Lung (tissue), 12 donors: Measurements from ENCODE around the gene PRELP. TPM values are rescaled to one million over a fixed set of nuclear protein-coding genes. Genes with fewer than 3 reads are reported as not detected.
A peak's percentile ranks its signal among the peaks of the same experiment; 100 is the strongest.

ENCODE experiments used
- ATAC-seq: fragments of 200-7000 bp; cut with Tn5 transposase; one replicate; pipeline ENCODE4 v1.9.1; 2020; ENCODE audit warnings: moderate number of reproducible peaks; ENCODE audit not compliant: insufficient read depth, low FRiP score
- DNase-seq, 3 donors: peaks; one replicate each; pipeline ENCODE4 v3.0.0-alpha.2; 2013 to 2017
- H3K27ac ChIP-seq, 2 donors: one replicate each; pipeline ENCODE4 v1.5.1; 2013; ENCODE audit warnings: mild to moderate bottlenecking in 2 of 2, moderate library complexity in 2 of 2, control low read depth in 1 of 2, inconsistent platforms in 1 of 2, low read depth in 1 of 2, low read length in 1 of 2
- H3K27me3 ChIP-seq, 3 donors: one replicate each; pipeline ENCODE4 v1.5.1; 2013; ENCODE audit warnings: low read length in 2 of 3; ENCODE audit not compliant: control insufficient read depth in 3 of 3, insufficient read depth in 3 of 3
- H3K36me3 ChIP-seq, 4 donors: one replicate each; pipeline ENCODE4 v1.5.1; 2013; ENCODE audit warnings: low read length in 4 of 4, mild to moderate bottlenecking in 1 of 4, moderate library complexity in 1 of 4; ENCODE audit not compliant: control insufficient read depth in 4 of 4, insufficient read depth in 4 of 4
- H3K4me1 ChIP-seq, 5 donors: one replicate each; pipeline ENCODE4 v1.5.1; 2013; ENCODE audit warnings: low read length in 5 of 5, mild to moderate bottlenecking in 2 of 5, moderate library complexity in 1 of 5; ENCODE audit not compliant: control insufficient read depth in 5 of 5, insufficient read depth in 5 of 5
- H3K4me3 ChIP-seq: one replicate; pipeline ENCODE4 v1.5.1; 2013; ENCODE audit warnings: mild to moderate bottlenecking, control low read depth, moderate library complexity
- H3K9ac ChIP-seq, 2 donors: one replicate each; pipeline ENCODE4 v1.5.1; 2013; ENCODE audit warnings: low read length in 2 of 2, control low read depth in 1 of 2; ENCODE audit not compliant: insufficient read depth in 1 of 2
- H3K9me3 ChIP-seq, 4 donors: one replicate each; pipeline ENCODE4 v1.5.1; 2013; ENCODE audit warnings: low read length in 3 of 4, mild to moderate bottlenecking in 1 of 4, moderate library complexity in 1 of 4; ENCODE audit not compliant: control insufficient read depth in 4 of 4, insufficient read depth in 3 of 4
- CTCF ChIP-seq: IDR thresholded peaks from 2 replicates; pipeline ENCODE4 v1.5.1; 2012; ENCODE audit warnings: mild to moderate bottlenecking; ENCODE audit errors: control extremely low read depth, extremely low read depth
- WGBS, 2 donors: extraction: QIAGEN DNeasy Blood & Tissue Kit; methylation state at CpG; one replicate each; pipeline ENCODE4 v1.1.7; 2013; 5-methylcytosine and 5-hydroxymethylcytosine counted together
- polyA plus RNA-seq, 2 donors: library from polyadenylated mRNA; stranded (reverse); fragments of 200-250 nt; gene quantifications; one replicate each; pipeline ENCODE4 v1.2.1, GENCODE V29; 2013
- total RNA-seq, 2 donors: library from RNA; depleted of rRNA in 1 of 2; stranded (reverse); fragments of >200 nt in 1 of 2; gene quantifications; one replicate each; pipeline ENCODE4 v1.2.1, GENCODE V29; 2014 to 2021
- donor health status: control.
- donor health status: control.
- donor health status: Bipolar disorder and iron deficiency.
- donor health status: healthy.
- donor health status: DM: yes; HTN: yes; CAD: no.

PRELP gene
- total and polyA plus RNA-seq, 4 donors = 2.0 to 26.0 (median 13.6) TPM

DNA sequence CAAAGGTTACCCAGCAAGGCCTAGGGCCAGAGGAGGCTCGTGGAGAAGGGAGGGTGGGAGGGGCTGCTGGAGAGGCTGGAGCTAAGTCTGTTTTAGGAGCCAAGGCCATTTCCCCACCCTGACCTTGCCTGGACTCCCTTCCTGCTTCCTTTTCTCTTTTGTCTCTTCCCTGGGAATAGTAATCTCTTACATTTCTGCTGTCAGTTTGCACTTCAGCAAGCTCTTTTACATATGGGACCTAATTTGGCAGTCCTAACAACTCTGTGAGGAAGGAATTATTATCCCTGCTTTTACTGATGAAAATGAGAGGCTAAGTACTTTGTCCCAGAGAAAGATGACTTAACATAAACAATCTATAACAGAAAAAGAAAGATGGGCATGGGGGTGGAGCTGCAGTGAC lies 32.2 kb downstream of the PRELP start:
- no peak for DNase-seq
- Histone ChIP-seq H3K4me1 (peaks cover 0 to 17% (median 10%) of the 10 kb centered on the region in 5 donors), H3K27me3 (no peaks in the 10 kb centered on the region), H3K9ac (no peak overlapping the region), H3K27ac (peak overlapping the region in 1 of 2 donors; percentile 92), H3K4me3 (no peak overlapping the region), H3K9me3 (no peaks in the 10 kb centered on the region), H3K36me3 (no peaks in the 10 kb centered on the region)
- 26 to 50% methylated on average over 1 of the region's 1 CpG for whole genome bisulfite sequencing, 2 donors
- no peak for TF ChIP-seq CTCF
- ATAC-seq = no peak

DNA sequence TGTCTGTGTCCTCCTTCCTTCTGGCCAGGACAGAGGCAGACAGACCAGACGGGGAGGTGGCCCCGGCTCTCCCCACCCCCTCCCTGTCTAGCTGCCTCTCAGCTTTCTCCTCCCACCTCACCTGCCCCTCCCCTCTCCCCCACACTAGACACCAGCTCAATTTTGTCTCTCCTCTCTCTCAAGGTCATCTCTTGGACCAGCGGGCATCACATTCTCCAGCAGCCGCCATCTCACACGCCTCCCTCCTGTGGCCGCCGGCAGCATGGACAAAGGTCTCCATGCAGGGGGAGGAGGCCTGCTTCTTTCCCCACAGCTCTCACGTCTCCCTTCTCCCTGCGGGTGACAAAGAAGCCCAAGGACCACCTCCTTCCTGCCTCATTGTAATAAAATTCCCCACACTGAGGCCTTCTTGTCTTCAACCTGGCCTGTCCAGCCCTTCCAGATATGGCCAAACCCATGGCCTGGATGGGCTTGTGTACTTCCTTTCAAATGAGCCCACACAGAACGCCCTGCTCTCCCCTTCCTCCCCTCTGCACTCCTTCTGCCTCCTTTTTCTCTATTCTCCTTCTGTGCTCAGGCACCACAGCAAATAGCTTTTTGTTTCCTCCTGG lies 33.0 kb downstream of the PRELP start:
- ATAC-seq (no peak), DNase-seq (no peak)
- H3K4me3 ChIP-seq = no peak overlapping the region
- no peak overlapping the region for H3K9ac ChIP-seq
- H3K9me3 ChIP-seq = no peaks in the 10 kb centered on the region
- no peak for TF ChIP-seq CTCF
- H3K4me1 ChIP-seq = peaks cover 0 to 20% (median 13%) of the 10 kb centered on the region in 5 donors
- H3K27ac ChIP-seq = peak overlapping the region in 1 of 2 donors; percentile 92
- H3K27me3 ChIP-seq = no peaks in the 10 kb centered on the region
- H3K36me3 ChIP-seq = no peaks in the 10 kb centered on the region
- WGBS, 2 donors = 79 to 83% methylated on average over 10 of the region's 10 CpGs

DNA sequence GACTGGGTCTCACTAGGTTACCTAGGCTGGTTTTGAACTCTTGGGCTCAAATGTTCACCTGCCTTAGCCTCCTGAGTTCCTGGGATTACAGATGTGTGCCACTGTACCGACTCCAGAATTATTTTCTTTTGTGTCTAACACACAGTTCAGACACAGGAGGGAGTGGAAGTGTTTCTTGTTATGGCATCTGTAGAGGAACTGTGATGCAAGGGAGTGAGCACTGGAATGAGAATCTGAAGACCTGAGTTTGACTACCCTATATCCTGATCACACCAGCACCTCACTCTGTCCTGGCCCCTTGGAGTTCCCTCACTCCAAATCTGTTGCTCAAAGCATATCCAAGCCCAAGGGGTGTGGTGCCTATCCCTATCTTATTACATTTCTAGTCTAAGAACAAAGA lies 33.5 kb downstream of the PRELP start:
- no peak for ATAC-seq
- Histone ChIP-seq H3K9ac (no peak overlapping the region), H3K36me3 (no peaks in the 10 kb centered on the region), H3K27me3 (no peaks in the 10 kb centered on the region), H3K4me1 (peaks cover 0 to 26% (median 15%) of the 10 kb centered on the region in 5 donors), H3K4me3 (no peak overlapping the region), H3K27ac (peak overlapping the region in 1 of 2 donors; percentile 92), H3K9me3 (no peaks in the 10 kb centered on the region)
- no peak for TF ChIP-seq CTCF
- DNase-seq = no peak
- WGBS, 2 donors = 42 to 79% methylated on average over 1 of the region's 1 CpG

DNA sequence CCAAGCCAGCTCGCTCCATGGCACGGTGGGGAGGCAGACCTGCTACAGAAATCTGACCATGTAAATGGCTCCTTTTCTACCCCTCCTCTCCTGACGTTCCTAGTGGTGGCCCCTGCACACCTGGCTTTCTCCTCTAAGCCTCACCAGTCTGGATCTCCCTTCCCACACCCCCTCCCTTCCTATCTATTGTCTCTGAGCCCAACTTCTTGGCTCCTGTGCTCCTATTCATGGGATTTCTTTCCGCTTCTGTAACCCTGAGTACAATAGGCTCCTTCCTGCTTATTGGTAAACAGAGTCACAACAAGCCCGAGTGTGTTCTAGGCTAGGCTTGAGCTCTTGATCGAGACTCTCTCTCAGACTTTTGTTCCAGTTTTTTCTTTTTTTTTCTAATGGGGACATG lies 35.9 kb downstream of the PRELP start:
- Histone ChIP-seq H3K4me1 (peaks cover 0 to 24% (median 15%) of the 10 kb centered on the region in 5 donors), H3K27me3 (no peaks in the 10 kb centered on the region), H3K27ac (peak overlapping the region in 1 of 2 donors; percentile 74), H3K4me3 (no peak overlapping the region), H3K36me3 (no peaks in the 10 kb centered on the region), H3K9me3 (no peaks in the 10 kb centered on the region), H3K9ac (no peak overlapping the region)
- ATAC-seq = no peak
- DNase-seq = no peak
- 68 to 79% methylated on average over 6 of the region's 6 CpGs for WGBS, 2 donors
- TF ChIP-seq CTCF = no peak
